Tibial nerve (tissue), 4 donors: Measurements from ENCODE around the gene SHOX.

Experiments used
- CTCF ChIP-seq, 5 experiments: fragments of 200-600 bp in 3 of 5; fragments of 450-650 bp in 2 of 5; sonication (generic) in 3 of 5; IDR thresholded peaks; one replicate each; pipeline ENCODE4 v1.5.1; 2016 to 2019; ENCODE audit warnings: antibody characterized with exemption in 5 of 5, mild to moderate bottlenecking in 3 of 5, moderate library complexity in 2 of 5
- EP300 ChIP-seq, 2 donors: sonication (generic); formaldehyde crosslinking; IDR thresholded peaks; one replicate each; pipeline ENCODE4 v1.6.1; 2017; ENCODE audit warnings: antibody characterized with exemption in 2 of 2, mild to moderate bottlenecking in 1 of 2
- POLR2A ChIP-seq, 2 donors: fragments of 450-650 bp; IDR thresholded peaks; one replicate each; pipeline ENCODE4 v1.6.1; 2017; ENCODE audit warnings: antibody characterized with exemption in 2 of 2, mild to moderate bottlenecking in 2 of 2, moderate library complexity in 2 of 2

GRCh38 chrX:681989-682388, 51.4 kb downstream of the SHOX start:
- TF ChIP-seq CTCF (IDR thresholded peaks at IDR 0.05), result no peak
- no peak for TF ChIP-seq POLR2A (IDR thresholded peaks at IDR 0.05)
- no peak for TF ChIP-seq EP300 (IDR thresholded peaks at IDR 0.05)
